CD4-positive, alpha-beta T cell treated with Interferon alpha-2 for 1 hour (primary cell): Measurements from ENCODE around the gene ZBTB46.
A peak's percentile ranks its signal among the peaks of the same experiment; 100 is the strongest.
"Not testable (repeated sequence)": the region's sequence is repeated elsewhere in the genome, so short reads cannot be mapped to it uniquely, and the experiment has no call there.

Experiments
- DNase-seq, 2 donors: peaks; one replicate each; pipeline ENCODE4 v3.0.0-alpha.2; 2020 to 2022

ZBTB46 gene

GRCh38 chr20:63830841-63831588, at the start of gene ZBTB46:
TSS of gene ZBTB46 (minus strand) at chr20:63831264. CDS start at chr20:63790757, 40,507 bp downstream.
- DNase-seq, result peak in 1 of 2 donors; percentile 42

- no peak for DNase-seq
Measured at GRCh38 chr20:63878899-63879663, 48.0 kb upstream of the ZBTB46 start.

GRCh38 chr20:63877755-63878470, 46.8 kb upstream of the ZBTB46 start:
- no peak for DNase-seq

GRCh38 chr20:63876489-63877036, 45.5 kb upstream of the ZBTB46 start:
- DNase-seq, result no peak

- DNase-seq, result peak in 1 of 2 donors; percentile 32
Measured at GRCh38 chr20:63874241-63874640, 43.2 kb upstream of the ZBTB46 start.

GRCh38 chr20:63873477-63873971, 42.5 kb upstream of the ZBTB46 start:
- peak; percentile 38 to 67 for DNase-seq

GRCh38 chr20:63868264-63868663, 37.2 kb upstream of the ZBTB46 start:
- no peak for DNase-seq

- not testable (repeated sequence) for DNase-seq
Measured at GRCh38 chr20:63867042-63867441, 36.0 kb upstream of the ZBTB46 start.

GRCh38 chr20:63864978-63865640, 34.0 kb upstream of the ZBTB46 start, which contains the start of gene TPD52L2:
TSS of gene TPD52L2 (plus strand) at chr20:63865270. CDS start at chr20:63865366, 96 bp downstream.
- DNase-seq, result peak; percentile 96 to 97

GRCh38 chr20:63864545-63864977, 33.5 kb upstream of the ZBTB46 start:
- no peak for DNase-seq

- peak; percentile 84 to 88 for DNase-seq
Measured at GRCh38 chr20:63863798-63864544, 32.9 kb upstream of the ZBTB46 start.

- no peak for DNase-seq
Measured at GRCh38 chr20:63863021-63863797, 32.1 kb upstream of the ZBTB46 start.

GRCh38 chr20:63861981-63862901, 31.2 kb upstream of the ZBTB46 start:
- DNase-seq, result no peak

GRCh38 chr20:63861365-63861934, 30.4 kb upstream of the ZBTB46 start, which contains the start of gene ABHD16B:
TSS of gene ABHD16B (plus strand) at chr20:63861498. CDS start at chr20:63861541, 43 bp downstream.
- no peak for DNase-seq

GRCh38 chr20:63860325-63861051, 29.4 kb upstream of the ZBTB46 start:
- peak in 1 of 2 donors; percentile 27 for DNase-seq

GRCh38 chr20:63859166-63859699, 28.2 kb upstream of the ZBTB46 start:
- no peak for DNase-seq

GRCh38 chr20:63858393-63859165, 27.5 kb upstream of the ZBTB46 start:
- no peak for DNase-seq
